Stimulated activated CD8-positive, alpha-beta memory T cell treated with anti-CD3 and anti-CD28 coated beads, Interleukin-2, amount 100 ng/mL, for 1 hour (primary cell): ENCODE results near the gene LEPROT.

Experiments
- DNase-seq, 2 donors: peaks; one replicate each; pipeline ENCODE4 v3.0.0-alpha.2; 2020; ENCODE audit warnings: low read depth in 2 of 2

The LEPROT gene

DNA sequence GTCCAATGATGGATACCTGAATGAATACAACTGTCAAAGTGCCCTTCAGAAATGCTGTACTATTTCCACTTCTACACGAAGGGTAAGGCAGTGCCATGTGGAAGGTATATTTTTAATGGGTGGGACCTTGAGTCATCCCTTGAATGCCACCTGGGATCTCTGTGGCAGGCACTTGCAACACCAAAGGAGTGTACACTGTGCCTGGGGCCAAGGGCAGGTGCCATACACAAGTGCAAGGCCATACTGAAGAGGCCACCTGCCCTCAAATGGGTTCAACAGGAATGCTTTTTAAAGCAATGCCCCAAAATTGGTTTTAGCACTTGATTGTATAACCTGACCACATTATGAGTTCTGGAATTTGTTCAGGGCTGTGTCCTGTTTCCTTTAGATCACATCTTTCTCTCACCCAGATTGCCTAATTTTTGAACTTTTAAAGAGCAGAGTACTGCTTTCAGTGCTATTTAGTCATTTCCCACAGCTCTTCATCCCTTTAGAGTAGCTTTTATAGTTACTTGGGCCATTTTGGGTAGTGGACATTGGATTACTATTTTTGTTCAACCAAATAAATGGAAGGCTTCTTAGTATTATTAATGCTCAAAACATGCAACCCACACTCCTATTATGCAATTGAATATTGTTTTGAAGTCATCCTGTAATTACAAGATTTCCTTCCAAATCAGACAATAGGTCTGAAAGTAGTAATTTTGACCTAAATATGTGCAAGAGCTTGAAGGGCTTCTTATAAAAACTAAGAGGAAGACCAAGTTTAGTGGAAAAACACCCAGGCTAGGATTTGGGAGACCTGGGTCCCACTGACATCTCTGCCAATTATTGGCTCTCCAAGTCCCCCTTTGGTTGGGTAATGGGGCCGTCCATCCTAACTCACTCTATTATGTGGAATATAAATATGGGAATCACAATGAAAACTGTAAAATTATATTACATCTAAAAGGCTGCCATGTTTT is 57.2 kb downstream of the LEPROT start:
- DNase-seq, result no peak

- no peak for DNase-seq
Observed at GRCh38 chr1:65478379-65479026, 58.0 kb downstream of the LEPROT start.

- DNase-seq, result no peak
Observed at GRCh38 chr1:65479554-65480204, 59.2 kb downstream of the LEPROT start.

GRCh38 chr1:65480684-65481405 is 60.4 kb downstream of the LEPROT start:
- no peak for DNase-seq

GRCh38 chr1:65483993-65484754 is 63.7 kb downstream of the LEPROT start:
- no peak for DNase-seq
